ENCODE results near the gene HACD3. TPM values are rescaled to one million over a fixed set of nuclear protein-coding genes. Genes with fewer than 3 reads are reported as not detected.

Gene HACD3
- total RNA-seq, result 57.0 and 70.3 TPM in 2 replicates

GRCh38 chr15:65530318-65531111 lies at the start of gene HACD3:
HACD3 (plus strand) TSS chr15:65530463; CDS start chr15:65530632, 169 bp downstream.

GRCh38 chr15:65516997-65517865 lies 13.0 kb upstream of the HACD3 start, which contains the start of gene DPP8:
DPP8 (minus strand) TSS chr15:65517689; CDS start chr15:65512553, 5,136 bp downstream.

GRCh38 chr15:65610871-65611718 lies 80.8 kb downstream of the HACD3 start, which contains the start of gene INTS14:
INTS14 (minus strand) TSS chr15:65611131; CDS start chr15:65607380, 3,751 bp downstream.

GRCh38 chr15:65621638-65622037 lies 91.4 kb downstream of the HACD3 start, which contains the start of gene SLC24A1:
SLC24A1 (plus strand) TSS chr15:65621938; CDS start chr15:65624081, 2,143 bp downstream.

Other genes with a start within 250 kb of the HACD3 start
- 2.5 and 5.8 TPM in 2 replicates for gene PARP16, start 243.6 kb upstream of the HACD3 start, total RNA-seq
- gene RNU5A-1, start 234.4 kb upstream of the HACD3 start, total RNA-seq, result not detected in 2 replicates
- gene RNU5B-1, start 225.8 kb upstream of the HACD3 start, total RNA-seq, result not detected in 2 replicates
- not detected in 2 replicates for gene IGDCC3, start 152.5 kb upstream of the HACD3 start, total RNA-seq
- gene IGDCC4, start 107.5 kb upstream of the HACD3 start, total RNA-seq, result under 0.01 and 0.90 TPM in 2 replicates
- 15.7 and 40.8 TPM in 2 replicates for gene DPP8, start 12.8 kb upstream of the HACD3 start, total RNA-seq
- 22.4 and 28.7 TPM in 2 replicates for gene INTS14, start 80.7 kb downstream of the HACD3 start, total RNA-seq
- 4.9 and 5.5 TPM in 2 replicates for gene SLC24A1, start 91.5 kb downstream of the HACD3 start, total RNA-seq